Body of pancreas (tissue), 4 donors: Measurements from ENCODE around the gene DNAH7. TPM values are rescaled to one million over a fixed set of nuclear protein-coding genes. Genes with fewer than 3 reads are reported as not detected.

Experiments
- ATAC-seq: fragments of 150-250 bp; one replicate; pipeline ENCODE4 v1.9.1; 2016
- DNase-seq, 4 donors: peaks; one replicate each; pipeline ENCODE4 v3.0.0-alpha.2; 2019
- H3K27ac ChIP-seq, 4 donors: fragments of 200-600 bp; sonication (generic); 1 replicate in 3 of 4; 2 replicates in 1 of 4; pipeline versions ENCODE4 v1.5.1 to v1.6.1; 2016 to 2019; ENCODE audit warnings: mild to moderate bottlenecking in 1 of 4, mixed read lengths in 1 of 4, moderate library complexity in 1 of 4
- H3K27me3 ChIP-seq, 2 donors: fragments of 200-600 bp; sonication (generic); one replicate each; pipeline ENCODE4 v1.6.0; 2016; ENCODE audit warnings: mild to moderate bottlenecking in 1 of 2
- H3K36me3 ChIP-seq, 2 donors: fragments of 200-600 bp; sonication (generic); replicated peaks in 1 of 2; 2 replicates each; pipeline ENCODE4 v1.5.1; 2016; ENCODE audit warnings: low read depth in 2 of 2; ENCODE audit not compliant: insufficient read depth in 1 of 2
- H3K4me1 ChIP-seq: fragments of 200-600 bp; sonication (generic); one replicate; pipeline ENCODE4 v1.6.0; 2016
- H3K4me3 ChIP-seq, 2 donors: fragments of 200-600 bp; sonication (generic); 1 replicate in 1 of 2; 2 replicates in 1 of 2; pipeline ENCODE4 v1.5.1; 2016 to 2019
- H3K9me3 ChIP-seq, 3 donors: fragments of 200-600 bp; sonication (generic); 1 replicate in 2 of 3; 2 replicates in 1 of 3; pipeline ENCODE4 v1.5.1; 2016
- CTCF ChIP-seq, 7 experiments: fragments of 450-650 bp in 4 of 7; fragments of 200-600 bp in 3 of 7; sonication (generic) in 3 of 7; IDR thresholded peaks; one replicate each; pipeline ENCODE4 v1.5.1; 2016 to 2019; ENCODE audit warnings: antibody characterized with exemption in 7 of 7
- POLR2A ChIP-seq, 3 donors: fragments of 450-650 bp; IDR thresholded peaks; one replicate each; pipeline ENCODE4 v1.6.1; 2016; ENCODE audit warnings: antibody characterized with exemption in 3 of 3, mild to moderate bottlenecking in 2 of 3
- WGBS, 2 donors: methylation state at CpG; one replicate each; pipeline ENCODE4 v1.1.5; 2017; 5-methylcytosine and 5-hydroxymethylcytosine counted together
- intact Hi-C: fragments of 100-400 bp; cut with DNase I; formaldehyde crosslinking; loops from one replicate; pipeline ENCODE4 v1.15.1; 2023
- total RNA-seq, 2 donors: library from RNA; depleted of rRNA; stranded (reverse); fragments of >200 nt; gene quantifications; one replicate each; pipeline ENCODE4 v1.1.0, GENCODE V29; 2016

Gene DNAH7
- total RNA-seq, 2 donors from 2014 or later = 7.8 to 11.2 TPM

GRCh38 chr2:195859513-195859912, 209.1 kb downstream of the DNAH7 start:
- no peak overlapping the region for H3K27ac ChIP-seq
- intact Hi-C loops = no loop called here
- no peaks in the 10 kb centered on the region for H3K36me3 ChIP-seq
- H3K4me3 ChIP-seq = no peak overlapping the region
- H3K27me3 ChIP-seq = no peaks in the 10 kb centered on the region
- H3K9me3 ChIP-seq = no peaks in the 10 kb centered on the region
- 85 to 92% methylated on average over 2 of the region's 2 CpGs for WGBS, 2 donors
- TF ChIP-seq CTCF (IDR thresholded peaks at IDR 0.05) = no peak
- TF ChIP-seq POLR2A (IDR thresholded peaks at IDR 0.05) = no peak
- no peak for ATAC-seq
- peaks cover 3% of the 10 kb centered on the region for H3K4me1 ChIP-seq
- DNase-seq = no peak

DNA sequence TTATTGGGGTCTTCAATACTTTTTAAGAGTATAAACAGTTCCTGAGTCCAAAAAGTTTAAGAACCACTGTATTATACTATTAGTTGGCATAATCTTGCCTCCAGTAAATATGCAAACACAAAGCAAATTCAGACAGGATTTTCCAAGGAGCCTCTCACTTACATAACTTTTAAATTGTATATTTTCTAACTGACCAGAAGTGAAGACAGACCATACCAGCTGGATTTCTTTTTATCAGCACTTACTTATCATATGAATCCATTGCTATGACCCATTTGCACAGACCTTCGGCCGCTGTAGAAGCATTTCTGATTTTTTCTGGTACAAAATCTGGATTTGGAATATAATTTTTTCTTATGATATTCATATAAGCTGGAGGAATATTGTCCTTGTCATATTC, 211.5 kb downstream of the DNAH7 start:
- H3K4me3 ChIP-seq = no peak overlapping the region
- H3K36me3 ChIP-seq = no peaks in the 10 kb centered on the region
- H3K27me3 ChIP-seq = no peaks in the 10 kb centered on the region
- intact Hi-C loops = no loop called here
- WGBS, 2 donors = 93 to 94% methylated on average over 2 of the region's 2 CpGs
- no peak overlapping the region for H3K27ac ChIP-seq
- H3K9me3 ChIP-seq = no peaks in the 10 kb centered on the region
- H3K4me1 ChIP-seq = no peaks in the 10 kb centered on the region
- ATAC-seq = no peak
- no peak for DNase-seq
- TF ChIP-seq CTCF (IDR thresholded peaks at IDR 0.05) (no peak), POLR2A (IDR thresholded peaks at IDR 0.05) (no peak)

- TF ChIP-seq CTCF (IDR thresholded peaks at IDR 0.05) = no peak
- TF ChIP-seq POLR2A (IDR thresholded peaks at IDR 0.05) = no peak
- Histone ChIP-seq H3K9me3 (no peaks in the 10 kb centered on the region), H3K27me3 (no peaks in the 10 kb centered on the region), H3K36me3 (no peaks in the 10 kb centered on the region), H3K4me1 (no peaks in the 10 kb centered on the region), H3K27ac (no peak overlapping the region), H3K4me3 (no peak overlapping the region)
- ATAC-seq (no peak), DNase-seq (no peak)
- WGBS, 2 donors = 65 to 67% methylated on average over 3 of the region's 3 CpGs
- intact Hi-C loops = no loop called here
Measured at GRCh38 chr2:195850764-195851163, 217.9 kb downstream of the DNAH7 start.

GRCh38 chr2:195848119-195848899, 220.3 kb downstream of the DNAH7 start:
- no peak overlapping the region for H3K4me3 ChIP-seq
- no peak overlapping the region for H3K27ac ChIP-seq
- H3K4me1 ChIP-seq = no peaks in the 10 kb centered on the region
- TF ChIP-seq CTCF (IDR thresholded peaks at IDR 0.05) (no peak), POLR2A (IDR thresholded peaks at IDR 0.05) (no peak)
- intact Hi-C loops = no loop called here
- no peaks in the 10 kb centered on the region for H3K27me3 ChIP-seq
- no peak for ATAC-seq
- no peaks in the 10 kb centered on the region for H3K9me3 ChIP-seq
- WGBS, 2 donors = 90 to 92% methylated on average over 4 of the region's 4 CpGs
- H3K36me3 ChIP-seq = no peaks in the 10 kb centered on the region
- no peak for DNase-seq

DNA sequence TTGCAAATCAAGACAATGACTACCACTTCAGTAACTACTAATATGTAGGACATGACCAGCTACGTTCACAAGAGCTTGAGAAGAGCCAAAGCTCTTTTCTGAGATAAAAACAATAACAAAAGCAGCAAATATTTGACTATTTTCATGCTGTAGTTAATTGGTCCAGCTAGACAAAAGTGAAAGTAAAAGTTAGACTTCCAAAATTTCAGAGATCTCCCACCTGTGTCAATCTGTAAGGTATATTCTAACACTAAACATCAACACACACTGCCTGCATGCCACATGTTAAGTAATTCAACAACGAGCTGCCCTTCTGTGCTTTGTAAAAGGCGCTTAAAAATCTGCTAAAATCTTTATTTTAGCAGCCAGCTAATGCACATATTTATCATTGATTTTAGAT, 225.7 kb downstream of the DNAH7 start:
- Histone ChIP-seq H3K4me1 (no peaks in the 10 kb centered on the region), H3K4me3 (no peak overlapping the region), H3K27ac (no peak overlapping the region), H3K27me3 (no peaks in the 10 kb centered on the region), H3K36me3 (no peaks in the 10 kb centered on the region), H3K9me3 (no peaks in the 10 kb centered on the region)
- WGBS, 2 donors = 75 to 78% methylated on average over 3 of the region's 3 CpGs
- ATAC-seq (no peak), DNase-seq (no peak)
- intact Hi-C loops = no loop called here
- no peak for TF ChIP-seq POLR2A (IDR thresholded peaks at IDR 0.05)
- TF ChIP-seq CTCF (IDR thresholded peaks at IDR 0.05) = no peak
